ENCODE results near the gene TRAPPC12.
"Not testable (repeated sequence)": the region's sequence is repeated elsewhere in the genome, so short reads cannot be mapped to it uniquely, and the experiment has no call there.

The TRAPPC12 gene

GRCh38 chr2:3488855-3489763, 109.6 kb downstream of the TRAPPC12 start:
- DNase-seq: no peak

DNA sequence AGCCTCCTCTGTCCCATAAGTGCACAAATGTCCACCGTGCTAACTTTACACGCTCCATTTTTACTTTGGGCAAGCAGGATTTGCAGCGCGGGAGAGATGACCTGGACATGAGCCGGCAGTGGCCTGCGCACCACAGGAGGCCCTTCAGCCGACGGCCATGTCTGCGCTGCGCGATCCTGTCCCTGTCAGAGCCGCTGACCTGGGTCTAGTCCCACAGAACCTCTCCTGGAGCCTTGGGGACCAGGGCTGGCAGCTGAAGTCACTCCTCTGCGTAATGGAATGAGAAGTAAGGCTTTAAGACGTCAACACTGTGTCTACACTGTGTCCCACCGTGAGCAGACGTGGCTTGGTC, 110.2 kb downstream of the TRAPPC12 start:
- DNase-seq: no peak

GRCh38 chr2:3490191-3491170, 111.0 kb downstream of the TRAPPC12 start:
- no peak for DNase-seq

DNA sequence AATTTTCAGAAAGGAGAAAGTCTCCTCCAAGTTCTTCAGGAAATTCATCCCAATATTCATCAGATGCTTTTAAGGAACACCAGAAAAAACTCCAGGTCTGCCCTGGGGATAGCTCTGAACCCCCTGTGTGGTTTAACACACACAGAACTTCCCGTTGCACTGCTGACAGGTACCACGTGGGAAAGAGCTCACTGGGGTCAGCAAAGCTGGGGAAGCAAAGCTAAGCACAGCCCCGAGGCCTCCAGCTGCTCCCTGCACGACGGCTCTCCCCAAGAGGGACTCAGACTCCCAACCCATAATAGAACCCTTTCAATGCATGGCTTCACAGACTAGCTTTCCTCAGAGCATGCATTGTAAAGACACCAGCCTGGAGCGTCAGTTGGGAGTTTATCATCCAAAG, 111.8 kb downstream of the TRAPPC12 start:
- DNase-seq: no peak

DNA sequence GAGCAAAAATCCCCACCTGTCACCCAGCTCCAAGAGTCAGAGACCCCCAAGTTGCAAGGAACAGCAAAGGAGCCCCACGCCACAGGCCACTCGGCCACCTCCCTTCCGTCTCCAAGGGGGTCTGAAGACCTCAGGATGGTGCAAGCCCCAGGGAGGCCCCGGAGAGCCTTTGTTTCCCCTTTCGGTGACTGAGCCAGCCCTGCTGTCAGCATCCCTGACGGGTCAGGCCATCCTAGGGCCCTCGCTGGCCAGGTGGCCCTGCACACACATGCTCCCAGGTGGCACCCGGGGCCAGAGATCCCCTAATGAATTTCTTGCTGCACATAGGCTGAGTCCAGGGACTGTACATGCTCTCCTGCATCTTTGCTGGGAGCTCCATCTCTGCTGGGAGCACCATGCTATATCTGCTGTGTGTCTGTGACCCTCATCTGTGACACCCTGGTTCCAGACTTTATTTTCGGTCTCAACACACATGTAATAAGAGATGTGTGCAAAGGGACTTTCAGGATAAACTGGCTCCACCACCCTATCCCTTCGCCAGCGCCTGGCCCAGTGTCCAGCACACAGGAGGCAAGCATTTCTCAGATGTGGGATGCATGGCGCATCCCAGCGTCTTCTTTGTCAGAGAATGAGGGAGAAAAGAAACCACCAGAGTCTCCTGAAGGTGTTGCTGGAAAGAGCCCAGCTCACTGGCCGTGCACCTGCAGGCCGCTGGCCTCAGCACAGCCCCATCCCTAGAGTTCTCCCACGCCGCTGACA, 112.4 kb downstream of the TRAPPC12 start:
- no peak for DNase-seq

GRCh38 chr2:3492475-3492787, 112.9 kb downstream of the TRAPPC12 start:
- DNase-seq: not testable (repeated sequence)

DNA sequence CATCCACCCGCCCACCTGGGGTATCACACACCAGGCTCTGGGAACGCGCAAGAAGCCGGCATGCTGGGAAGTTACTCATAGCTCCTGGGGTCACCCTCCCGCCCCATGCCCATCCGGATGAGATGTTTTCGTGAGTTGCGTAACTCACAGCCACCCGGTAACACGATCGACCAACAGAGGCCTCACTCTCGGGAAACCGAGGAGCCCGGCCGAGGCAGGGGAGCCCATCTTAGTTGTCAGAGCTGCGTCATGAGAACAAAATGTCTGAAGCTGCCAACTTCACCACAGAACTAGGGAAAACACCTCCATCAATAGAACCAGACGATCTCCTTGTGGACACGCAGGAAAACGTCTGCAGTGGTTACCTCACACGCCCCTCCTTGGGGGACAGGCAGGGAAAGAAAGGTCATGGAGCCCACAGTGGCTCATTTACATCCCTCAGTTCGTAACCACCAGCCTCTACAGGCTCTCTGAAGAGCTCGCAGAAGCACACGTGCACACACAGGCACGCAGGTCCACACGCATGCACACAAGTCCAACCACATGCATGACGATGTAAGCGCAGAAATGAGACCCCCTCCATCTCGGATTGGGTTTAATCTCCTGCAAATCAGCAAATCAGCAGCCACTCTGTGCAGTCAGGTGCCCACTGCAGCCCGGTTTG, 113.6 kb downstream of the TRAPPC12 start:
- DNase-seq: no peak

DNA sequence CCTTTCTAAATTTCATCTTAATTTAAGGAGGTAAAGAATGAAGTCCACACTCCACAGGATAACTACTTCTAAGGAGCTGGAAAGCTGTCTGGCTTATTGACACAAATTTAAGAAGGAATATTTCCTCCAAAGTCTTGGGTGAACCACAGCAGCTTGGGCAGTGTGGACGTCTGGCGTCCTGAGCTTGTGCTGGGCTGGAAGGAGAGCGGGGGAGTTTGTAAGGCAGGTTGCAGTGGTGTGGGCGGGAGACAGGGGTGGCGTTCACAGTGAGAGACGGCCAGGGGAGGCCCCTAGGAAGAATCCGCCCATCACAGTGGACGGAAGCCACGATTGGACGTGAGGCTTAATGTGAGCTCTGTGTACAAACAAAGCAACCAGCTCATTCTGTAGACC, 114.1 kb downstream of the TRAPPC12 start:
- DNase-seq: no peak

DNA sequence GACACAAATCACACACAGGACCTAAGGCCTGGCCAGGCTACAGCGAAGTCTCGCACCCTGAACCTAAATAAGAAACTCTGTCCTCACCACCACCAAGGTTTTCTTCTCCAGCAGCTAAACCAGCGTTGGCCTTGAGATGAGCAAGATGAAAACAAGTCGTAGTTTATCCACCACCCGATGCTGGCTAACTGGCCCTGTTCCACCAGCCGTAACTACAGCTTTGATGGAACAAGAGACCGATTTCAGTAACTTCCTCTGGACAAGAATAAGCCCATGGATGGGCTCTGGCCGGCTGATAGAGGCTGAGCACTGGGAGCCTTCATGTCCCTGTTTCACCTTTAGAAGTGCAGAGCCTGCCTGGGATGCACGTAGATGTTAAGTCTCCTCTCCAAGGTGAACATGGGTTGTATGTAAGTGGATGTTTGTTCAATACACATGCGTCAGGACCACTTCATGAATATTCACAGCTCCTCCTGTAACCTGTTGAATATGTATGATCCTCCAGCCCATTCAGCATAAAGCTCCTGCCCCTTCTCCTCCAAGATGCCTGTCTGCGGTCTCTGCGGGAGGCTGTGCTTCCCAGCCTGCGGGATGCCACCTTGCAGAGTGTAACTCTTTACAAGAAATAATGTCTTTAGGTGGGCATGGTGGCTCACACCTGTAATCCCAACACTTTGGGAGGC, 115.6 kb downstream of the TRAPPC12 start:
- no peak for DNase-seq

DNA sequence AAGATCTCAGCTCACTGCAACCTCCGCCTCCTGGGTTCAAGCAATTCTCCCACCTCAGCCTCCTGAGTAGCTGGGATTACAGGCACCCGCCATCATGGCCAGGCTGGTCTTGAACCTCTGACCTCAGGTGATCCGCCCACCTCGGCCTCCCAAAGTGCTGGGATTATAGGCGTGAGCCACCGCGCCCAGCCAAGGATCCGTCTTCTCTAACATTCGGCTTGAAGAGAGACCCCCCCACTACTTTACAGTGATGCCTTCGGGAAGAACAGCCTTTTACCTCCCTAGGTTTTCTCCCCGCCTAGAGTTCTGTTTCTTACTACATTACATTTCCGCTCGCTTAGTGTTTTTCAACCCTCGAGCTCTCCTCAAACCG, 117.2 kb downstream of the TRAPPC12 start:
- not testable (repeated sequence) for DNase-seq

DNA sequence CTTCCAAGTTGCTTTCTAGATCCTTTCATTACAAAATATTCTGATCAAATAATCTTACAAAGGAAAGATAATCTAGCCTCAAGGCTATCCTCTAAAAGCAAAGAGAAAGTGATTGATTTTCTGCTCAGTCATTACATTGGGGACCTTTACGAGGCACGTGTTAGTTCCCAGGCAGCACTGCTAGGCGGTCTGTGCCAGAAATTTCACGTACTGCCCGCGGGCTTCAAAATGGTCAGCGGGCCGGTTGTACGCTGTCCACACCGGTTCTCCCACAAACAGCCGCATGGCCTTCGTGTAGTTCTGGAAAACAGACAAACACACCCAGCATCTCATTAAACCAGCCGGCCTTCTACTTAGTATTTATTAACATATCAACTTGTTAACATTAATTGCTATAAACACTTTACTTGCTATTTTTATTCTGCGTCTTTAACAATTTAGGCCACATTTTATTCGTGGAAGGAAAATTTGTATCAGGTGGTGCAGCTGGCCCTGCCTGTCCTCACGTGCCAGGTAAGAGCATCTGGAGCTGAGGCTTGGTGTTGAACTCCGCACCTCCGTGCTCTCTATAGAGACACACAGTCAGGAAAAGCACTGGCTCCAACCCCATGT, 119.4 kb downstream of the TRAPPC12 start:
- no peak for DNase-seq

- DNase-seq: no peak
Observed at GRCh38 chr2:3500326-3500899, 120.9 kb downstream of the TRAPPC12 start.

DNA sequence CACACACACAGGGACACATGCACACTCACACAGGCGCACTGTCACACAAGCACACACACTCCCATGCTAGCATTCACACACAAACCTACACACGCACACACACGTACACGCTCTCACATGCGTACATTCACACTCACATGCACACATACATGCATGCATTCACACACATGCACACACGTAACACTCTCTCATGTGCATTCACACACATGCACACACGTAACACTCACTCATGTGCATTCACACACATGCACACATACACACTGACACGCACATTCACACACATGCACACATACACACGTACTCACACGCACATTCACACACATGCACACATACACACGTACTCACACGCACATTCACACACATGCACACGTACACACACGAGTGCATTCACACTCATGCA, 123.6 kb downstream of the TRAPPC12 start:
- DNase-seq: no peak

- no peak for DNase-seq
Observed at GRCh38 chr2:3503483-3503882, 124.0 kb downstream of the TRAPPC12 start.

DNA sequence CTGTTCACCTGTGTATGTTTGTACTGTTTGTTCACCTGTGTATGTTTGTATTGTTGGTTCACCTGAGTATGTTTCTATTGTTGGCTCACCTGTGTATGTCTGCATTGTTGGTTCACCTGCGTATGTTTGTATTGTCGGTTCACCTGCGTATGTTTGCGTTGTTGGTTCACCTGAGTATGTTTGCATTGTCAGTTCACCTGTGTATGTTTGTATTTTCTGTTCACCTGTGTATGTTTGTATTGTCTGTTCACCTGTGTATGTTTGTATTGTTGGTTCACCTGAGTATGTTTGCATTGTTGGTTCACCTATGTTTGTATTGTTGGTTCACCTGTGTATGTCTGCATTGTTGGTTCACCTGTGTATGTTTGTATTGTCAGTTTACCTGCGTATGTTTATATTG, 125.2 kb downstream of the TRAPPC12 start:
- no peak for DNase-seq

GRCh38 chr2:3505771-3506170, 126.3 kb downstream of the TRAPPC12 start:
- DNase-seq: peak; percentile 13

DNA sequence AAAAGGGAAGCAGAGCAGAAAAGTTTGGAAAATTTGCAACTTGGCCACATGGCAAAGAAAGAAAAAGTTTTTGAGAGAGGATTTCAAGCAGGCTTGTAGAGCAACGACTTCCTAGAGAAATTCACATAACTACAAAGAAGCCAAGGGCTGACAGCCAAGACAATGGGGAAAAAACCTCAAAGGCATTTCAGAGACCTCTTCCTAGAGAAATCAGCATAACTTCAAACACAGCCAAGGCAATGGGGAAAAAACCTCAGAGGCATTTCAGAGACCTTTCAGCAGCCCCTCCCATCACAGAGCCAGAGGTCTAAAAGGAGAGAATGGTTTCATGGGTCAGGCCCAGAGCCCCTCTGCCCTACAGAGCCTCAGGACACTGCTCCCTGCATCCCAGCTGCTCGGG, 132.6 kb downstream of the TRAPPC12 start:
- no peak for DNase-seq

DNA sequence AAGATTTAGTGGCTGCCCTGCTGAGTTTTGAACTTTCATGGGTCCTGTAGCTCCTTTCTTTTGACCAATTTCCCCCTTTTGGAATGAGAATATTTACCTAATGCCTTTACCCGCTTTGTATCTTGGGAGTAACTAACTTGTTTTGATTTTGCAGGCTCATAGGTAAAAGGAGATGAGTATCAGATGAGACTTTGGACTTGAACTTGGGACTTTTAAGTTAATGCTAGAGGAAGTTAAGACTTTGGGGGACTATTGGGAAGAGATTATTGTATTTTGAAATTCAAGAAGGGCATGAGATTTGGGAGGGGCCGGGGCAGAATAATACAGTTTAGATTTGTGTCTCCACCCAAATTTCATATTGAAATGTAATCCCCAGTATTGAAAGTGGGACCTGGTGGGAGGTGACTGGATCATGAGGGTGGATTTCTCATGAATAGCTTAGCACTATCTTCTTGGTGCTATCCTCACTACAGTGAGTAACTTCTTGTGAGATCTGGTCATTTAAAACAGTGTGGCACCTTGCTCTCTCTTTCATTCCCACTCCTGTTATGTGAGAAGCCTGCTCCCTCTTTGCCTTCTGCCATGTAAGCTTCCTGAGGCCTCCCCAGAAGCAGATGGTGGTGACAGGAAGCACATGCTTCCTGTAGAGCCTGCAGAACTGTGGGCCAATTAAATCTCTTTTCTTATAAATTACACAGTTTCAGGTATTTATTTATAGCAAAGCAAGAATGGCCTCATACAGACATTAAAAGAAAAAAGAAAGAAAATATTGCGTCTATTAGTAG, 133.7 kb downstream of the TRAPPC12 start:
- no peak for DNase-seq

DNA sequence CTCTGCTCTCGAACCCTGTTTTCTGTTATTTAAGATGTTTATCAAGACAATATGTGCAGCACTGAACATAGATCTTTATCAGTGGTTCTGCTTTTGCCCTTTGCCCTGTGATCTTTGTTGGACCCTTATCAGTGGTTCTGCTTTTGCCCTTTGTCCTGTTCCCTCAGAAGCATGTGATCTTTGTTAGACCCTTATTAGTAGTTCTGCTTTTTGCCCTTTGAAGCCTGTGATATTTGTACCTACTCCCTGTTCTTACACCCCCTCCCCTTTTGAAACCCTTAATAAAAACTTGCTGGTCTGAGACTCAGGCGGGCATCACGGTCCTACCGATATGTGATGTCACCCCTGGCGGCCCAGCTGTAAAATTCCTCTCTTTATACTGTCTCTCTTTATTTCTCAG, 135.9 kb downstream of the TRAPPC12 start:
- DNase-seq: not testable (repeated sequence)

GRCh38 chr2:3516831-3517230, 137.3 kb downstream of the TRAPPC12 start:
- DNase-seq: no peak

Measured in NCI-H524 treated with DMSO at 0.1 percent for 48 hours (cell line).